NCI-H748 treated with DMSO at 0.1 percent for 48 hours (cell line): ENCODE measurements around the gene RPS6KB1.
A peak's percentile ranks its signal among the peaks of the same experiment; 100 is the strongest.
"Not testable (repeated sequence)": the region's sequence is repeated elsewhere in the genome, so short reads cannot be mapped to it uniquely, and the experiment has no call there.

ENCODE experiments used
- DNase-seq: peaks from one replicate; lab custom pipeline; 2025; lab: John Stamatoyannopoulos, UW

The RPS6KB1 gene

DNA sequence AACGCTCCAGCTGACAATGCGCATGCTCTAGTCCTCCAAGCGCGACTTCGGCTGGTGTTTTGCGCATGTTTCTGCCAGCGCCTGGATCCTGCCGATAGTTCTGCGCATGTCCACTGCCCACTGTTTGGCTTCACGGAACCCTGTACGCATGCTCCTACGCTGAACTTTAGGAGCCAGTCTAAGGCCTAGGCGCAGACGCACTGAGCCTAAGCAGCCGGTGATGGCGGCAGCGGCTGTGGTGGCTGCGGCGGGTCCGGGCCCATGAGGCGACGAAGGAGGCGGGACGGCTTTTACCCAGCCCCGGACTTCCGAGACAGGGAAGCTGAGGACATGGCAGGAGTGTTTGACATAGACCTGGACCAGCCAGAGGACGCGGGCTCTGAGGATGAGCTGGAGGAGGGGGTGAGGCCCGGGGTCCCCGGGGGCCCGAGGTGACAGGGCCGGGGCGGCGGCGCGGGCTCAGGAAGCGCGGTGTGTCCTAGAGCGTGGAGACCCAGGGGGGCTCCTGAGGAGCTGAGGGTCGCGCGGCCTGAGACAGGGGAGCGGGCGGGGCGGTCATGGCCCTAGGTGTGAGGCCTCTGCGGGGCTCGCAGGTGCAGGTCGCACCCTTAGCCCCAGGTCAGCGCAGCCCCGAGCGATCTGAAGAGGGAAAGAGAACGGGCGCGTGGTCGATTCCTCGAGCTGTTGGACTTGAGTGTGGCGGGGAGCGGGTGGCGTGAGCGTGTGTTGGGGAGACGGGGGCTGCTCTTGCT lies at the start of gene RPS6KB1, which contains the start of gene TUBD1:
TSS of gene RPS6KB1 (plus strand) at position 198 of the 752 bp plus-strand sequence. CDS start at position 262, 64 bp downstream.
TSS of gene TUBD1 (minus strand) at position 20 of the 752 bp plus-strand sequence. CDS start 1,941 bp downstream, outside the sequence.
- DNase-seq: peak; percentile 98

DNA sequence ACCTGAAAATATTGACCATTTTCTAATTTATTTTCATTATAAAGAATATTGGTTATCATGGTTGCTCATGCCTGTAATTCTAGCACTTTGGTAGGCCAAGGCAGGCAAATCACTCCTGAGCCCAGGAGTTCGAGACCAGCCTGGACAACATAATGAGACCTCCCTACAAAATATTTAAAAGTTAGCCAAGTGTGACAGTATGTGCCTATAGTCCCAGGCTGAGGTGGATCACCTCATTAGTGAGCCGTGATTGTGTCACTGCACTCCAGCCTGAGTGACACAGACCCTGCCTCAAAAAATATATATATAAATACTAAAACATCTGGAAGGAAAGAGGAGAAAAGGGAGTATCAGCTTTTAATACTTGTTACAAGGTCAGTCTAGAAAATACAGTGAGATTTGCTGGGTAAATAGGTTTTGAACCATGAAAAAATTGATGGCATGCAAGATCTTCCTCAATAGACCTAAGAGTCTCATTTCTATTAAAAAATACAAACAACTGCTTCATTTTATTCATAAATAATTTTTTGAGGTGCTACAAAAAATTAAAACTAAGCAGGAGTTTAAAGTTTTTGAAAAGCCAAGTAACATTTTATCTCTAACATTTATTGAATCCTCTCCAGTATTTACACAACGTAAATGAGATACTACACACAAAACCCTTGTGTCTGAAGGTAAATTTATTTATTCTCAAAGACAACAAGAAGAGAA lies 47.9 kb upstream of the RPS6KB1 start:
- no peak for DNase-seq

DNA sequence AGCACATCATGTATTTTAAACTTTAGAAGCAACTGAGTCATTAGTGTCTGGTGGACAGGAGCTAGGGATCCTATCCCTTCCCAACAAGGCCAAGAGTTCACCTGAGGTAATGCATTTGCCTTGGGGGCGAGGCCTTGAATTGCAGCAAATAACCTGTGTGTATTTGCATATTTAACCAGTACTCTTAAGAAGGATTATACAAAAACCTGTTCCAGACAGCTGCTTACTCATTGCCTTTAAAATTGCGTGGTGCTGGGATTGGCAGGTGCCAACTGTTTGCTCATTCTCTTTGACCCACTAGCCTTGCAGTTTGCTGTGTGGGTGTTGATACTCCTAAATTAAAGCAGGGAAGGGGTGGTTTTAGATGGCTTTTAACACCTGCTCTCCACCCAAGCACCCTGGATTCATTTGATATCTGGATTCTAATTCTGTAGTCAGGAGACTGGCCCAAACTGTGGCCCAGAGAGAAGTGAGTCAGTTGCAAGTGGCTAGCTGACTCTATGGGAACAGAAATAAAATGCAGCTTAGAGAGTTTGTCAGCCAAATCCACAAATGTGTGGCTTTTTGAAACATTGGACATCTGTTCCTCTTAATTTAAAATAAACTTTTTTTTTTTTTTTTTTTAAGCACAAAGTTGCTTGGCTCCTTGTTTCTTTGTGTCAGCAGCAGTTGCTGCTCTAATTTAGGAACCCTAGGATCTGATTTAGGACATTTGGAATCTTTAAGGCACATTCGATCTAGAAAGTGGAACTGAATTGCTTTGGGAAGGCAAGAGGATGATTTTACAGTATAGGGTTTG lies 47.1 kb upstream of the RPS6KB1 start:
- DNase-seq: peak; percentile 89

DNA sequence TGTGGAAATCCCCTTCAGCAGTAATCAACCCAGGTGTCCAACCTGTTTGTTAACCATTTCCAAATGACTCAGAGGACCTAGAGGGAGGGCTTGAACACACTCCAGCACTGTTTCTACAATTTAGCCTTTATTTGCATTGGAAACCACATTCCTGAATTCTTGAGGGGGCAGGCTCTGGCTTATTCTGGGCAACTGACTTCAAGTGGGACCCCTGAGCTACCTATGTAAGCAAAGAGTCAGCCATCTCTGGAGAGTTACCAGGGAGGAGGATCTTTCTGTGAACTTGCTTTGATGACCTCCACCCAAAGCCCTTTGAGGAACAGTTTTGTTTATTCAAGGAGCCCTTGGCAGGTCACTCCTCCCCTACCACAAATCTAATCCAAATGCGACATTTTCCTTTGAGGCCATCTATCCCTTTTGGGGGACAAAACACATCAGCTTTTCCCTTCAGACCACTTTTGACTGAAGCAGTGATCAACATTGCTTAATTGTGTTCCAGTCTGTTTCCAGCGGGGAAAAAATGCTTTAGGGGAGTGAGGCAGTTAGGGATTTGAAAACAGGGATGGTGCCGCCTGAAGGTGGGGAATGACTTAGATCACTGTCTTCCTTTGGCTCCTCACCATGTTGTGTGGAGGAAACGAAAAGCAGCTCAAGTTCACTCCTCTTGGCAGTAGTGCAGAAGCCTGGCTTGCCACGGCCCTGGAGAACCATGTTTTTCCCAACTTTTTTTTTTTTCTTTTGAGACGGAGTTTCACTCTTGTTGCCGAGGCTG lies 46.3 kb upstream of the RPS6KB1 start:
- DNase-seq: peak; percentile 68

DNA sequence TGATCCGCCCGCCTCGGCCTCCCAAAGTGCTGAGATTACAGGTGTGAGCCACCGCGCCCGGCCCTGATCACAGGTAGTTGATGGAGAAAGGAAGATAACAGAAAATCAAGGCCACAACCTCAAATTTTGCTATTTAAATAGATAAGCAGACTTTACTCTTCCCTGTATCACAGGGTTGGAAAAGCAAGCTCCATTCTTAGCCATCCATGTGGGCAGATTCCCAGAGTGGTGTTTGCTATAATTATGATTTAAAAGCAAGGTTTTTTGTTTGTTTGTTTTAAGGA lies 44.6 kb upstream of the RPS6KB1 start:
- DNase-seq: no peak

DNA sequence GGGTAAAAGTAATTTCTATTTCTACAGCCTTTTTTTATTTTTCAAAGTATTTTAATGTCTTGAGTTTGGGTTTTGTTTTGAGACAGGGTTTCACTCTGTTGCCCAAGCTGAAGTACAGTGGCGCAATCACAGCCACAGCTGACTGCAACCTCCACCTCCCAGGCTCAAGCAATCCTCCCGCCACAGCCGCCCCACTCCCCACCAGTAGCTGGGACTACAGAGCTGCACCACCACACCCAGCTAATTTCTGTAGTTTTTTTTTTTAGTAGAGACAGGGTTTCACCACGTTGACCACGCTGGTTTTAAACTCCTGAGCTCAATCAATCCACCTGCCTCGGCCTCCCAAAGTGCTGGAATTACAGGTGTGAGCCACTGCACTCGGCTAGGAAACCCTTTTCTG lies 44.1 kb upstream of the RPS6KB1 start:
- no peak for DNase-seq

DNA sequence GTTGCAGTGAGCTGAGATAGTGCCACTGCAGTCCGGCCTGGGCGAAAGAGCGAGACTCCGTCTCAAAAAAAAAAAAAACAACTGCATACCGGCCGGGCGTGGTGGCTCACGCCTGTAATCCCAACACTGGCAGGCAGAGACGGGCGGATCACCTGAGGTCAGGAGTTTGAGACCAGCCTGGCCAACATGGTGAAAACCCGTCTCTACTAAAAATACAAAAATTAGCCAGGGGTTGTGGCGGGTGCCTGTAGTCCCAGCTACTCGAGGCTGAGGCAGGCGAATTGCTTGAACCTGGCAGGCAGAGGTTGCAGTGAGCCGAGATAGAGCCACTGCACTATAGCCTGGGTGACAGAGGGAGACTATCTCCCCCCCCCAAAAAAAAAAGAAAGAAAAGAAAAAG lies 42.6 kb upstream of the RPS6KB1 start:
- DNase-seq: not testable (repeated sequence)

DNA sequence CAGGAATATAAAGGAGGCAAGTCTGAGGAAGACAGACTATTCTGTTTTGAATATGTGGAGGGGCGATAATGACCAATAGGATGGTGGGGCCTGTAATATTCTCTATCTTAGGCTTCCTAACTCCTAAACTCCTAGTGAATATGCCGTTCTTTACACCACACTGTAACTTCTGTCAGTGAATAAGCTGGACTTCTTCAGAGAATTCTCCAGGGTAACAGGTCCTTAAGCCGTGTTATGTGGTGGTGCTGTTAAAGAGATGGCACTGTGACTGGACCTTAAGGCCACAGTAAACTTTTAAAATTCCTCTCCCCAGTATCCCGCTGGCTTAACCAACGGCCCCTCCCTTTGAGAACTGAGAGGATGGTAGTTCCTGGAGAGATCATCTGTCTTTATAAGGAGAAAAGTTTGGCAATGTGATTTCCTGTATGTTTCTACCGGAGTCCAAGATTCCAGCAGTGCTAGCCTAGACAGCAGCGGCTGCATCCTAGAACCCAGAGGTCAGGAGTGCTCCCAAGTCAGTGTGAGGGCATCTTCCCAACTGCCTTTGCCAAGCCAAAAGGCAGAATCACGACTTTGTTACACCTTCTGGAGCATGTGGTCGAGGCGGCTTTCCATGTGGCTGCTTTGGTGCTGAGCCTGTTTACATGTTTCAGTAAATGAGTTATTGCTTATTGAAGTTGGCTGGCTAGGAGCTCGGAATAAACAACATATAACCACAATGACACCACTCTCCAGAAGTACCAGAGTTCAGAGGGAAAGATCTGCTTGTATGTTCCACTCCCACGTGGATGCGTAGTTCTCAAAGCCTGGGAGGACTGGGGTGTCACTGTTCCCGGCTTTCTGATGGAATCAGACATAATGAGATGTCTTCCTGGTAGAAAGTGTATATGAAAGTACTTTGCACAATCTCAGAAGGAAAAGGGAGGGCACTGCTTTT lies 41.2 kb upstream of the RPS6KB1 start:
- no peak for DNase-seq

DNA sequence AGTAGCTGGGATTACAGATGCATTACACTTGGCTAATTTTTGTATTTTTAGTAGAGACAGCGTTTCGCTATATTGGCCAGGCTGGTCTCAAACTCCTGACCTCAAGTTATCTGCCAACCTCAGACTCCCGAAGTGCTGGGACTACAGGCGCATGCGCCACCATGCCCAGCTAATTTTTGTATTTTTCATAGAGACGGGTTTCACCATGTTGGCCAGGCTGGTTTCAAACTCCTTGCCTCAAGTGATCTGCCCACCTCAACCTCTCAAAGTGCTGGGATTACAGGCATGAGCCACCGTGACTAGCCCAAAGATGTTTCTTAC lies 40.1 kb upstream of the RPS6KB1 start:
- DNase-seq: not testable (repeated sequence)

DNA sequence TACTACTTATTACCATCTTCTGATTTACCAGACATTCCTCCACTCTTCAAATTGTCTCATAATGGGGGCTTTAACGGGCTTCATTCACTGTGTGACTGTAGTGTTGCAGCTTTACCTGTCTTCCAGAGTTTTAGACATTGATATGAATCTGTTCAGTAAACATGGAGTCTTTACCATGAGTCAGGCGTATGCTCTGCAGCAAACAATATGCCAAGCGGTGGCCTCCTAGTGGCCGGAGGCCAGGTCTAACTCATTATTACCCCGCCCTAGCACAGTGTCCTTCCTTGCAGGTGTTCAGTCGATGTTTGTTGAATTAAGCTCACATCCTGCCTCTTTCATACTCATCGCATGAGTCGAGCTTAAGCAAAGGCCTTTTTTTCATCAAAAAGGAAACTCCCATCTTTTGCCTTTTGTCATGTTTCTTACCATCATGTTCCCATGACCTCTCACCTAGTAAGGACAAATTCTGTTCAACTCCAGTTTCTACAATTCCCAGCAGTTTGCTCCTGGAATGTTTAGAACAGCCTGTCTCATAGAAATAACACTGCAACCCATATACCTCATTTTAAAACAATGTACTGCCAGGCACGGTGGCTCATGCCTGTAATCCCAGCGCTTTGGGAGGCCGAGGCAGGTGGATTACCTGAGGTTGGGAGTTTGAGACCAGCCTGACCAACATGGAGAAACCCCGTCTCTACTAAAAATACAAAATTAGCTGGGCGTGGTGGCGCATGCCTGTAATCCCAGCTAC lies 39.6 kb upstream of the RPS6KB1 start:
- DNase-seq: peak; percentile 61

DNA sequence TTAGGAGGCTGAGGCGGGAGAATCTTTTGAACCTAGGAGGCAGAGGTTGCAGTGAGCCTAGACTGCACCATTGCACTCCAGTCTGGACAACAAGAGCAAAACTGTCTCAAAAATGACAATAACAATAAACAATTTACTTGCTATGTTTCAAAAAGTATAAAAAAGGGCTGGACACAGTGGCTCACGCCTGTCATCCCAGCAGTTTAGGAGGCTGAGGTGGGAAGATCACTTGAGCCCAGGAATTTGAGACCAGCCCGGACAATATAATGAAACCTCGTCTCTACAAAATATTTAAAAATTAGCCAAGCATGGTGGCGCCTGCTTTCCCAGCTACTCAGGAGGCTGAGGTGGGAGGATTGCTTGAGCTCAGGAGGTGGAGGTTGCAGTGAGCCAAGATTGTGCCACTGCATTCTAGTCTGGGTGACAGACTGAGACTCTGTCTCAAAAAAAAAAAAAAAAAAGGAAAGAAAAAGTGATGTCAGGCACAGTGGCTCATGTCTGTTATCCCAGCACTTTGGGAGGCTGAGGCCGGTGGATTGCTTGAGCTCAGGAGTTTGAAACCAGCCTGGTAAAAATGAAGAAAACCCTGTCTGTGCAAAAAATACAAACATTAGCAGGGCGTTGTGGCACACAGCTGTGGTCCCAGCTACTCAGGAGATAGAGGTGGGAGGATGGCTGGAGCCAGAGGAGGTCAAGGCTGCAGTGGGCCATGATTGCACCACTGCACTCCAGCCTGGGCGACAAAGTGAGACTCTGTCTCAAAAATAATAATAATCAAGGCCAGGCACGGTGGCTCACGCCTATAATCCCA lies 38.8 kb upstream of the RPS6KB1 start:
- not testable (repeated sequence) for DNase-seq

DNA sequence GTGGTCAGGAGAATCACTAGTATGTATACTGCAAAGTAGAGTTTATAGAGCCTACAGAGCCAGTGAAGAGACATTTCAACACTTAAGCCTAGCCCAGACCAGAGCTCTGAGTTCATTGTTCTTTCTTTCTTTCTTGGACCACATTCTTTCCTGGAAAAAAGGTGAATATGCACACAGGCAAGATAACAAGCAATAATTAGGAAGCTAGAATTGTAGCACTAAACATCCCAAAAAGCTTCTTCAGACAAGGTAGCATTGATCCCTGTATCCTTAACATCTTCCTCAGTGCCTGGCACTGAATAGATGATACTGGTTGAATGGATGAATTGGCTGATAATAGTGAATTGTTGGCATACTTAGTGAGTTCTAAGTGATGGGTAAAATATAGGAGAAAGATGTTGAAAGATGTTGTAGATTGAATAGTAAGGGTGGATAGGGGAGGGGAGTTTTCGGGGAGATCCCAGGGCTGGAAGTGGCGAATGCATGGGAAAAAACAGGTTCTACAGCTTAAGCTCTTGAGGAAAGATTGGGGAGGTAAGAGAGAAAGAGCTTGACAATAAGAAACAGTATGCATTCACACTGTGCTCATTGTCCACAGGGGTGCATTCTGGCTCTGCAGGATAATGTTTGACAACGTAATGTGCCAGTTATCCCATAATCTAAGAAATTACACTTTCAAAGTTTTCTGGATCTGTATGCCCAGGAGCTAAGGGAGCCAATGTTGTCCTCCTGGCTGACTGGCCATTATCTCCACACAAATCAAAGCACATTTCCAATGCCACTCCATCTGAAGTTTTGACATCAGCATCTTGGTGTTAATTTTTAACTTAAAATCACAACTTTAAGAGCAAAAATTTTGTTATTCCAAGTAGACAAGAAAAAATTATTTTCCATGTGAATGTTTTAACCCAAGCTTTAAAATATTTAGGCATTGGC lies 35.8 kb upstream of the RPS6KB1 start:
- no peak for DNase-seq

DNA sequence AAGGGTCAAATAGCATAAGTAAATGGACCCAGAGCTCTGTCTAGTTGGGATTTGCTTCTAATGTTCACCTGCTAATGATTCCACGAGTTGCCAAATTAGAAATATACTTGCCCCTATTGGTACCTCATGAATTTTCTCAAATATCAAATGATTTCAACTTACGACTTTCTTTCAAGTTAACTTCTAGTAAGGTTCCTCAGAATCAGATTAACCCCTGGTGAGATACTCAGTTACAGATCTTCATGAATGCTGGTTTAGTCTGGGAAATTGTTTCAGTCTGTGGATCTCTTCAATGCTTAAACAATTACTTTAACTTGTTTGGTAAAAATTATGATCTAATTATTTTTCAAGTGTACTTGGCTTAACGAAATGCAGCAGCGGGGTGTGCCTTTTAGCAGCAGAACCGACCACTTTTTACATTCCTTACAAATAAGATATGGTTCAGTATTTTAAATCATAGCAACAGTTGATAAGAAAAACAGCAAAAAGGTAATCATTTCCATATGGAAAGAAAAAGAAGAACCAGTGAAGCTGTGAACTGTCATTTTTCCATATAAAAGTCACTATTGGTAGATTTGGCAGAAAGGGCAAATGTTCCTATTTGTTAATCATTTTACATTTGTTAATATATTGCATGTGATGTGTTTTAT lies 34.6 kb upstream of the RPS6KB1 start:
- no peak for DNase-seq

DNA sequence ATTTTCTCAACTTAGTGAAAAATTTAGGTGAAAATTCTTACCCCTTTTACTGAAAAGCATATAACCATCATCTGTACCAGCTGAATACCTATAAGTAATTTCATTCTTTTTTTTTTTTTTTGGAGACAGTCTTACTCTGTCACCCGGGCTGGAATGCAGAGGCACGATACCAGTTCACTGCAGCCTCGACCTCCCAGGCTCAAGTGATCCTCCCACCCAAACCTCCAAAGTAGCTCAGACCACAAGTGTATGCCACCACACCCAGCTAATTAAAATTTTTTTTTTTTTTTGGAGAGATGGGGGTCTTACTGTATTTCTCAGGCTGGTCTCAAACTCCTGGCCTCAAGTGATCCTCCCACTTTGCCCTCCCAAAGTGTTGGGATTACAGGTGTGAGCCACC lies 34.0 kb upstream of the RPS6KB1 start:
- DNase-seq: no peak

DNA sequence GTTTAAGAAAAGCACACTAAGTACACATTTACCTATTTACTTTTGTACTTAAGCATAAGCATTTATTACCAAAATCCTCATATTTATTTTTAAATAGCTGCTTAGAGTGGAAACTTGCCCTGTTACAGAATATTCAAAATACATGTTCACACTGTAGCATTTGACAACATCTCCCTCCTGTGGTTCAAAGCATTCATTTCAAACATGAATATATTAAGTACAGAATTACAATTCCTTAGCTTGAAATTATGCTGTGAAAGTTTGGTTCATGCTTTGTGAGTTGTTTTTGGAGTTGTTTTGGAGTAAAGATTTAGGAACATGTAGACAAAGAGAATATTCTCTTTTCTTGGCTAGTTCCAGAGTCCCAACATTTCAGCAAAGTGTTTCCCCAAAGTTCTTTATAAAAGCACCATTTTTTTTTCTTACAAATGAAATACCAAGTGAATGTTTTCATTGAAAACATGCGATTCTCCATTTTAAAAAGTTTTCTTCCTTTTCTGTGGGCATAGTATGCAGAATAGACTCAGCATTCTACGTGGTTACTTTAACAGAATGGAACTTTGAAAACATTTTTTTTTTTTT lies 33.4 kb upstream of the RPS6KB1 start:
- peak; percentile 50 for DNase-seq

DNA sequence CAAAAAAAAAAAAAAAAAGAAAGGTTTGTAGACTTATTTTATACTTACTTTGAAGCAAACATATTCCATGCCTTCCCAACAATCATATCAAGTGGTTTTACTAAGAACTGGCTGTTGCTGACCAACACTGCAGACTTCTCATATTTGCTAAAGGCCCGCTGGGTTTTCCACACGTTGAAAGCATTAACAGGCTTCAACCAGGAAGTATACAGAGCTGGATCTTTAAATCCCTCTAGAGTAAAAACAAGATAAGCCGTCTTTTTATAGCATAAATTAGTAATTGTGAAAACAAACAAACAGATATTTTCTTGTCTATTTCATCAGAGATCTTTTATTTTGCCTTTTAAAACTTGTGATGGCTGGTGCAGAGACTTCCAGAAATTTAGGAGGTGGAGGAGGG lies 29.3 kb upstream of the RPS6KB1 start:
- no peak for DNase-seq

DNA sequence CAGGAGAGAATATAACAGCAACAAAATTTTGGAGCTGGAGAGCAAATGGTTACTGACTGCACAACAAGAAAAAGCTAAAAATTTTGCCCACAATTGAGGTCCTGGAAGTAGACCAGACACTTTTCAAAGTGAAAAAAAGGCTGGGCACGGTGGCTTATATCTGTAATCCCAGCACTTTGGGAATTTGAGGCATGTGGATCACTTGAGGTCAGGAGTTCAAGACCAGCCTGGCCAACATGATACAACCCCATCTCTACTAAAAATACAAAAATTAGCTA lies 23.0 kb upstream of the RPS6KB1 start:
- DNase-seq: no peak

DNA sequence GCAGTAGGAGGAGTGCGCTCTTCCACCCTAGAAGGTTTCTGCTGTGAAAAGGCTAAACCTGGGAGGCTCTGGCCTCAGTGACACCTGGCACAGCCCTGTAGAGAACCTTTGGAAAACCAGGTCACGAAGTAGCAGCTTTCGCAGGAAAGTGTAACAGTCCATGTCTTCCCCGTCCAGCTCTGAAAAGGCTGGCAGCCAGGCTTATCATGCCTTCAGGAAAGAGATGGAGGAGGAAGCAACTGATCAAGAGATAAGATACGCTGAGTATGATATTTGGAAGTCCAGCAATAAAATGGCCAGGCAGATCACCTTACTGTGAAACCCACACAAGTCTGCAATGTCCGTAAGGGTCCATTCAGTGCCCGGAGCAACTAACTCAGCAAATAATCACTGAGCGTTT lies 22.4 kb upstream of the RPS6KB1 start:
- no peak for DNase-seq
